ENCODE results near the gene PLA2G4F. TPM values are rescaled to one million over a fixed set of nuclear protein-coding genes. Genes with fewer than 3 reads are reported as not detected.

Gene PLA2G4F
- not detected in 2 replicates for total RNA-seq

GRCh38 chr15:42156243-42156922, at the start of gene PLA2G4F:
TSS of gene PLA2G4F (minus strand) at chr15:42156636. CDS start at chr15:42156549, 87 bp downstream.

GRCh38 chr15:42094512-42094963, 61.9 kb downstream of the PLA2G4F start, which contains the start of gene PLA2G4D:
TSS of gene PLA2G4D (minus strand) at chr15:42094562. CDS start at chr15:42094459, 103 bp downstream.

Small RNAs within 50 kb of the gene (small RNA-seq; reads per million reads assigned to genes)
- 4.5 reads per million, percentile 86 among the genes with 10 or more reads in this experiment for gene MIR627 (ENCODE audit: low replicate concordance)

Other genes with a start within 250 kb of the PLA2G4F start
- gene EHD4, start 184.1 kb downstream of the PLA2G4F start, total RNA-seq: 14.7 and 60.0 TPM in 2 replicates
- not detected in 2 replicates for gene PLA2G4E, start 135.6 kb downstream of the PLA2G4F start, total RNA-seq
- gene PLA2G4D, start 62.1 kb downstream of the PLA2G4F start, total RNA-seq: not detected in 2 replicates
- gene VPS39, start 51.7 kb upstream of the PLA2G4F start, total RNA-seq: 53.0 and 66.7 TPM in 2 replicates
- 13.1 and 24.5 TPM in 2 replicates for gene GANC, start 116.6 kb upstream of the PLA2G4F start, total RNA-seq
- 67.4 and 84.3 TPM in 2 replicates for gene TMEM87A, start 116.8 kb upstream of the PLA2G4F start, total RNA-seq
- 0.88 and 2.0 TPM in 2 replicates for gene CAPN3, start 202.9 kb upstream of the PLA2G4F start, total RNA-seq

Measured in placental pericyte (primary cell).